Inflammatory macrophage treated with lipopolysaccharide for 4 hours (primary cell): ENCODE measurements around the gene KLF7.

Experiments
- DNase-seq: peaks from one replicate; pipeline ENCODE4 v3.0.0-alpha.2; 2020

The KLF7 gene

GRCh38 chr2:207165121-207166038 lies at the start of gene KLF7:
KLF7 (minus strand) TSS chr2:207165948; CDS start chr2:207165568, 380 bp downstream.
- peak; percentile 48 for DNase-seq

GRCh38 chr2:207215308-207215707 lies 49.6 kb upstream of the KLF7 start:
- no peak for DNase-seq

GRCh38 chr2:207214446-207214845 lies 48.7 kb upstream of the KLF7 start:
- DNase-seq = no peak

GRCh38 chr2:207206011-207206410 lies 40.3 kb upstream of the KLF7 start:
- no peak for DNase-seq

- no peak for DNase-seq
These were observed 39.6 kb upstream of the KLF7 start for GRCh38 chr2:207205173-207205957.

- no peak for DNase-seq
These were observed 37.3 kb upstream of the KLF7 start for GRCh38 chr2:207203056-207203455.

- DNase-seq = no peak
These were observed 36.9 kb upstream of the KLF7 start for GRCh38 chr2:207202645-207203044.

GRCh38 chr2:207201416-207201815 lies 35.7 kb upstream of the KLF7 start:
- DNase-seq = no peak

- DNase-seq = no peak
These were observed 34.4 kb upstream of the KLF7 start for GRCh38 chr2:207200136-207200535.

- DNase-seq = no peak
These were observed 28.3 kb upstream of the KLF7 start for GRCh38 chr2:207194028-207194427.

GRCh38 chr2:207188626-207189419 lies 23.1 kb upstream of the KLF7 start:
- DNase-seq = no peak

- DNase-seq = no peak
These were observed 19.6 kb upstream of the KLF7 start for GRCh38 chr2:207185372-207185771.

GRCh38 chr2:207184768-207185167 lies 19.0 kb upstream of the KLF7 start:
- DNase-seq = no peak

- no peak for DNase-seq
These were observed 18.6 kb upstream of the KLF7 start for GRCh38 chr2:207184348-207184747.

GRCh38 chr2:207183506-207183905 lies 17.8 kb upstream of the KLF7 start:
- no peak for DNase-seq

GRCh38 chr2:207182911-207183310 lies 17.2 kb upstream of the KLF7 start:
- DNase-seq = no peak

- no peak for DNase-seq
These were observed 16.0 kb upstream of the KLF7 start for GRCh38 chr2:207181526-207182274.

- no peak for DNase-seq
These were observed 15.0 kb upstream of the KLF7 start for GRCh38 chr2:207180741-207181140.

GRCh38 chr2:207176247-207176646 lies 10.5 kb upstream of the KLF7 start:
- peak; percentile 76 for DNase-seq

- DNase-seq = no peak
These were observed 7.9 kb upstream of the KLF7 start for GRCh38 chr2:207173641-207174040.

GRCh38 chr2:207167099-207167923 lies 1.6 kb upstream of the KLF7 start:
- DNase-seq = peak; percentile 96
